Muscle layer of duodenum (tissue), 2 donors: ENCODE results near the gene ABCC9.
"Not testable (repeated sequence)": the region's sequence is repeated elsewhere in the genome, so short reads cannot be mapped to it uniquely, and the experiment has no call there.

Source experiments
- H3K27ac ChIP-seq: one replicate; pipeline ENCODE4 v1.7.0; 2013; ENCODE audit warnings: mild to moderate bottlenecking, low read length
- H3K27me3 ChIP-seq: one replicate; pipeline ENCODE4 v1.7.0; 2013; ENCODE audit warnings: low read depth, mild to moderate bottlenecking, control low read depth, low read length
- H3K36me3 ChIP-seq, 2 donors: one replicate each; pipeline ENCODE4 v1.7.0; 2013; ENCODE audit warnings: low read length in 2 of 2, control low read depth in 1 of 2, mild to moderate bottlenecking in 1 of 2; ENCODE audit not compliant: insufficient read depth in 2 of 2, control insufficient read depth in 1 of 2
- H3K4me1 ChIP-seq, 2 donors: one replicate each; pipeline ENCODE4 v1.7.0; 2013; ENCODE audit warnings: low read length in 2 of 2, mild to moderate bottlenecking in 2 of 2, control low read depth in 1 of 2, moderate library complexity in 1 of 2; ENCODE audit not compliant: insufficient read depth in 2 of 2, control insufficient read depth in 1 of 2
- H3K4me3 ChIP-seq, 2 donors: one replicate each; pipeline ENCODE4 v1.7.0; 2013; ENCODE audit warnings: low read length in 2 of 2, low read depth in 1 of 2, mild to moderate bottlenecking in 1 of 2
- H3K9me3 ChIP-seq, 2 donors: one replicate each; pipeline ENCODE4 v1.7.0; 2013; ENCODE audit warnings: low read length in 2 of 2, control low read depth in 1 of 2, mild to moderate bottlenecking in 1 of 2; ENCODE audit not compliant: control insufficient read depth in 1 of 2
- donor health status: healthy.

Gene ABCC9

DNA sequence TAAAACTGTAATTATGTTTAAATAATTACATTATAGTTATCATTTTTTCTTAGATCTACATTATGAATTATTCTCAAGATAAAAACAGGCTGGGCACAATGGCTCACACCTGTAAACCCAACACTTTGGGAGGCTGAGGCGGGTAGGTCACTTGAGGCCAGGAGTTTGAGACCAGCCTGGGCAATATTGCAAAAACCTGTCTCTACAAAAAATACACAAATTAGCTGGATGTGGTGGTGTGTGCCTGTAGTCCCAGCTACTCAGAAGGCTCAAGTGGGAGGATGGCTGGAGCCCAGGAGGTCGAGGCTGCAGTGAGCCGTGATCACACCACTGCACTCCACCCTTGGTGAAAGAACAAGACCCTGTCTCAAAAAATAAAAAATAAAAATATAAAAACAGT is 126.4 kb downstream of the ABCC9 start:
- no peaks in the 10 kb centered on the region for H3K27me3 ChIP-seq
- H3K9me3 ChIP-seq: no peaks in the 10 kb centered on the region
- H3K27ac ChIP-seq: no peak overlapping the region
- no peak overlapping the region for H3K4me3 ChIP-seq
- H3K36me3 ChIP-seq: peaks cover 0 to 6% of the 10 kb centered on the region in 2 donors
- no peaks in the 10 kb centered on the region for H3K4me1 ChIP-seq

DNA sequence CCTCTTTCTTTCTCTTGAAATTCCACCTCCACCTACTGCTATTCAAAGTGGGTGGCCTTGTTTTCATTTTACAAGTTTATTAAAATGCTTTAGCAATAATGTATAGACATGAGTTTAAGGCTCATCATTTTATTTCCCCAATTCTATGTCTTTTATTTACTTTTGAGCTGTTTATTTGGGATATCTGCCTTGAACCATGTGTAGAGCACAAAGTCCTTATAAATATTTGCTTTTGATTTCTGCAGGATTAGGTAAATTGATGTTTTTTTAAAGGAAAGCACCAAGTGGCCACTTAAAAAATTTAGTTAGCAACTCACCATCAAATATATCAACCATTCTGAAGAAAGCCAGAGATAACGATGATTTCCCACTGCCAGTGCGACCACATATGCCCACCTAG is 126.9 kb downstream of the ABCC9 start:
- no peaks in the 10 kb centered on the region for H3K27me3 ChIP-seq
- H3K36me3 ChIP-seq: peaks cover 0 to 6% of the 10 kb centered on the region in 2 donors
- no peaks in the 10 kb centered on the region for H3K9me3 ChIP-seq
- H3K27ac ChIP-seq: no peak overlapping the region
- H3K4me3 ChIP-seq: no peak overlapping the region
- no peaks in the 10 kb centered on the region for H3K4me1 ChIP-seq

DNA sequence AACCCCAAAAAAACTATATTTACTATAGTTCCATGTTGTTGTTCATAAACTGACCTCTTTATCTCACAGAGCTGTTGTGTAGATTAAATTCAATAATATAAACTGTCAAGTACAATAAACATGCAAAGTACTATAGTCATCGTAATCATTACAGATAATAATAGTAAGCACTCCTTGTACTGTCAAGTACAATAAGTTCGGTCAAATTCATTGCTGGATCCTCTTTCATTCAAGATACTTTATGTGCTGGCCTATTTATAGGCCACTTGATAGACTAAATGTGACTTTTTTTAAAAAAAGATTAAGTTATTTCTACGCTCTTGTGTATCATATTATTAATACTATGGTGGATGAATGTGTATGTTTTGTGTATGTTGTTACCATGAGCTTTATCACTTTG is 127.5 kb downstream of the ABCC9 start:
- Histone ChIP-seq H3K27me3 (no peaks in the 10 kb centered on the region), H3K4me3 (no peak overlapping the region), H3K9me3 (no peaks in the 10 kb centered on the region), H3K27ac (no peak overlapping the region), H3K4me1 (no peaks in the 10 kb centered on the region), H3K36me3 (peaks cover 0 to 6% of the 10 kb centered on the region in 2 donors)

DNA sequence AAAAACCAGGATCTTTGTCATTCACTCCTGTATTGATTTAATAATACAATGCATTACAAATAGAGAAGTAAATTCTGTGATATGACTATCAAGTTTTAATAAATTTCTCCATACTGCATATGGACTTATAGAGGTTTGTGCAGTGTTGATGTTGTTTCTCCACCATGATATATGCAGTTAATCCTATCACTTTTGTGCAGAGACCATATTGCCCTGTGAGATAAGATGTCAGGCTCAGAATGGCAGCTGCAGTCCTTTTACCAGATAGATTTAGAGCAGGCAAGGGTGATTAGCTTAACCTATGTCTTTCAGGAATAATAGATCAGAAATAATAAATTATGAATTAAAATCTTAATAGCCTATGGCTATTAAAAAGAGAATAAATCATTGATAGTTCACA is 128.1 kb downstream of the ABCC9 start:
- no peak overlapping the region for H3K4me3 ChIP-seq
- peaks cover 0 to 6% of the 10 kb centered on the region in 2 donors for H3K36me3 ChIP-seq
- no peaks in the 10 kb centered on the region for H3K27me3 ChIP-seq
- no peaks in the 10 kb centered on the region for H3K9me3 ChIP-seq
- no peaks in the 10 kb centered on the region for H3K4me1 ChIP-seq
- H3K27ac ChIP-seq: no peak overlapping the region

DNA sequence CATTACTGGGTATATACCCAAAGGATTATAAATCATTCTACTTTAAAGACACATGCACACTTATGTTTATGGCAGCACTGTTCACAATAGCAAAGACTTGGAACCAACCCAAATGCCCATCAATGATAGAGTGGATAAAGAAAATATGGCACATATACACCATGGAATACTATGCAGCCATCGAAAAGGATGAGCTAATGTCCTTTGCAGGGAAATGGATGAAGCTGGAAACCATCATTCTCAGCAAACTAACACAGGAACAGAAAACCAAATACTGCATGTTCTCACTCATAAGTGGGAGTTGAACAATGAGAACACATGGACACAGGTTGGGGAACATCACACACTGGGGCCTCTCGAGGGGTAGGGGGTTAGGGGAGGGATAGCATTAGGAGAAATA is 128.9 kb downstream of the ABCC9 start:
- H3K9me3 ChIP-seq, H3K27ac ChIP-seq, H3K4me1 ChIP-seq, H3K36me3 ChIP-seq, H3K27me3 ChIP-seq, H3K4me3 ChIP-seq: not testable (repeated sequence)

DNA sequence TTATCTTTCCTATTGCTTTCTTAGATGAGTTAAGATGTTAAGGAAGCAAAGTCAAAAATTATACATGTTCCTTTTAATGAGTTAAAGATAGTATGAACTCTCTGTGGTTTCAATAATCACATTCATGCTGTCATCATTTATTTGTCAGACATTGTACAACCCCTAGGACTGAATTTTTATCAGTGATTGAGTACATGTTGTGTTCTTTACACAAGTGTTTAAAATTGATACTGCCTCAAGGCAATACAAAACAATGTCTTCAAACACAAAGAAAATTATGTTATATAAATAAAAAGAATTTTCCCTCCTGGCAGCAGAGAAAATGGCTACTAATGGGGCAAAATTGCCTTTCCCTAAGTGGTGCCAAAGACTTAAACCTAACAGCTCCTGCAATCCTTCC is 132.1 kb downstream of the ABCC9 start:
- Histone ChIP-seq H3K9me3 (no peaks in the 10 kb centered on the region), H3K27ac (no peak overlapping the region), H3K4me3 (no peak overlapping the region), H3K4me1 (no peaks in the 10 kb centered on the region), H3K27me3 (no peaks in the 10 kb centered on the region), H3K36me3 (peaks cover 0 to 22% of the 10 kb centered on the region in 2 donors)

DNA sequence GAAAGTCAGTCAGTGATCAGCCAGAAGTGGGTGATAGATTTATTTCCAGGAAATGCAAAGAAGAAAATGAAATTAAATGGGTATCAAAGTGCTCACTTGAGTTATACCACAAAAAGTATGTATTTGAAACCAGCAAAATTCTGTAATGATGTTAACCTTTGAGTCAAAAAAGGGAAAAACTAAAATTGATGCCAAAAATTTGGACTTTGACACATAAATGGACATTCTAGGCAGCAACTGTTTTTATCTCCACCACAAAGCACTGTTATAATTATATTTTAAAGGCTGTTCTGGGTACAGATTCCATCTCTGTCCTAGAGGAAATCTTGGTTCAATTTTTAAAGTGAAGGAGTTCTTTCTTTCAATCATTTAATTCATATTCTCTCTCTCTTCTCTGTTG is 135.0 kb downstream of the ABCC9 start:
- Histone ChIP-seq H3K27me3 (no peaks in the 10 kb centered on the region), H3K36me3 (peaks cover 0 to 23% of the 10 kb centered on the region in 2 donors), H3K4me3 (no peak overlapping the region)

DNA sequence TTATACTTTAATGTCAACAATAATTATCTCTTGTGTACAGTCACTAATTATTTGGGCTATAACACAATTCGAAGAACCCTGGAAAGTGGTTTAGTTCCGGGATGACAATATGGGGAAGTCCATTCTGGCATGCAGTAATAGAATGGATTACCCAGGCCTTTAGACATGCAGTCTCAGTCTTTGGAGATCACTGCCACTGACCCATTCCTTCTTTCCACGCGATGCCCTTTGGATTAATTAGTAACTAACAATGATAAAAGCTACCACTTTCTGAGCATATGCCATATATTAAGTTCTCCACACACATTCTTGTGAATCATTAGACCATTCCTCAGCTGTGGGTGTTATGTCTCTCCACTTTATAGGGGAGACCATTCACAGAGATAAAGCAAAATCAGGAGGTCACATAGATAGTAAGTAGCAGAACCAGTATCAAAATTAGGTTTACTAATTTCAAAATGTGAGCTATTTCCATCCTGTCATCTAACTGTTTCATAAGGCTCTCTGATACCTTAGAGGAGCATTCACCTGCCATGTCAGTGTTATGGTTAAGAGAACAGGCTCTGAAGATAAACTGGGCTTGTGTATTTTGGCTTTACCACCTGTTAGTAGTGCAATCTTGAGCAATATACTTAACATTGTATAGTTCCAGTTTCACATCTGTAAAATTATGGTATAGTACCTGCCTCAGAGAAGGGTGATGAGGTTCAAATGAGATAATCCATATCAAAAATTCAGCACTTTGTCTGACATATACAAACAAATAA is 139.5 kb downstream of the ABCC9 start:
- Histone ChIP-seq H3K9me3 (no peaks in the 10 kb centered on the region), H3K27ac (no peak overlapping the region), H3K4me1 (no peaks in the 10 kb centered on the region), H3K27me3 (no peaks in the 10 kb centered on the region), H3K4me3 (no peak overlapping the region), H3K36me3 (peaks cover 0 to 15% of the 10 kb centered on the region in 2 donors)

More for the DNA sequence above, 135.0 kb downstream of the ABCC9 start:
- no peak overlapping the region for H3K27ac ChIP-seq
- H3K4me1 ChIP-seq: no peaks in the 10 kb centered on the region
- H3K9me3 ChIP-seq: no peaks in the 10 kb centered on the region

DNA sequence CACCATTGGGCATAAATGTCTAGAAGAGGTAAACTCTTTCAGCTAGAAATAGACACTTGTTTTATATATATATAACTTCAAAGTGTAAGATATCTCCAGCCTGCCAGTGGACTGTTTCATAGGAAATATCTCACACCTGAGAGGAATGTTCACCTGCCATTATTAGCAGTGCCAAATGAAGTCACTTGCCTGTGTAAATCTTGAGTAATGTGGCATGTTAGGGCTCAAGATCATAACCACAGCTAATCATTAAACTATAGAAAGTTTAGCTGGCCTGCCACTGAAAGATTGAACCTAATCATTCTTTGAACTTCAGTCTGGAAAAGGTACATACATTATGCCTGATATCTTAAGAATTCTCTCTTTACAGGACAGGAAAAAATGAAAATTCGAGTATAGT is 141.2 kb downstream of the ABCC9 start:
- Histone ChIP-seq H3K27ac (no peak overlapping the region), H3K36me3 (peaks cover 0 to 13% of the 10 kb centered on the region in 2 donors), H3K4me1 (peaks cover 0 to 3% of the 10 kb centered on the region in 2 donors), H3K4me3 (no peak overlapping the region), H3K9me3 (no peaks in the 10 kb centered on the region), H3K27me3 (no peaks in the 10 kb centered on the region)

DNA sequence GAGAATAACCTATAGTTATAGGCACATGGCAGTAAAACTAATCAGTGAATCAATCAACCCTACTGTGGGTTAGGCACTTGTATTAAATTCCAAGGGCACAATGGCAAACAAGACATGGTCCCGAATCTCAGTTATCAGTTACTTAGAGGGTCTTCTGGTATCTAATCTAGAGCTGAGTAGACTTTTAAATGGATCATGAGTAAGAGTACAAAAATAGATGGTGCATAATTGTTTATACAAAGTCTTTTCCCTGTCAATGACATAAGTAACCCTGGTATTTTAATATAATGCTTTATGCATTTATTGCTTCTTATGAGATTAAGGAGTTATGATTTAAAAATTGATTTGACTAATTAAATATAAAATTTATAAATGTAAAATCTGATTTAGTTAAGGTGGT is 143.7 kb downstream of the ABCC9 start:
- Histone ChIP-seq H3K9me3 (no peaks in the 10 kb centered on the region), H3K4me1 (peaks cover 0 to 4% of the 10 kb centered on the region in 2 donors), H3K27me3 (no peaks in the 10 kb centered on the region), H3K36me3 (no peaks in the 10 kb centered on the region), H3K27ac (no peak overlapping the region), H3K4me3 (no peak overlapping the region)

DNA sequence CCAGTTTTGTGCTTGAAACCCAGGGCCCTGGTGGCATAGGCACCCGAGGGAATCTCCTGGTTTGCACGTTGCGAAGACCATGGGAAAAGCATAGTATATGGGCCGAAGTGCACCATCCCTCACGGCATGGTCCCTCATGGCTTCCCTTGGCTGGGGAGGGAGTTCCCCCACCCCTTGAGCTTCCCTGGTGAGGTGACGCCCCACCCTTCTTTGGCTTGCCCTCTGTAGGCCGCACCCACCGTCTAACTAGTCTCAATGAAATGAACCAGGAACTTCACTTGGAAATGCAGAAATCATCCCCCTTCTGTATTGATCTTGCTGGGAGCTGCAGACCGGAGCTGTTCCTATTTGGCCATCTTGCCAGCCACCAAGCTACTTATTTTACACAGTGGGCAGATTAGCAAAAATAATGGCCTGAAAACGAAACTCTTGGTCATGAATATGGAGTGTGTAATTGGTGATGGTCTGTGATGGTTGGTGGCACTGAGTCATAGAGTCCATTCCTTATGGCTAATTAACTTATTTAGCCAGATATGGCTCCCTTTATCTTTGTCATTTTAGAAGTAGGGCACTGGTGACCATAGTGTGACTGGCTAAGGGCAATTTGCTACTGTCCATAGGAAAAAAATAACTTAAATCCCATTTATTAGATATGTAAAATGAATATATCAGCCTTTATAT is 145.4 kb downstream of the ABCC9 start:
- Histone ChIP-seq H3K36me3 (no peaks in the 10 kb centered on the region), H3K27ac (no peak overlapping the region), H3K4me3 (no peak overlapping the region), H3K27me3 (no peaks in the 10 kb centered on the region), H3K9me3 (no peaks in the 10 kb centered on the region), H3K4me1 (peaks cover 0 to 4% of the 10 kb centered on the region in 2 donors)
